Activated T-cell treated with anti-CD3 and anti-CD28 coated beads for 4 hours (primary cell): Measurements from ENCODE around the gene TRIM75.
"Not testable (repeated sequence)": the region's sequence is repeated elsewhere in the genome, so short reads cannot be mapped to it uniquely, and the experiment has no call there.

Experiments
- DNase-seq: peaks from one replicate; pipeline ENCODE4 v3.0.0-alpha.2; 2020

The TRIM75 gene

GRCh38 chr4:165079476-165079875 lies 25.8 kb downstream of the TRIM75 start:
- DNase-seq: no peak

- not testable (repeated sequence) for DNase-seq
Observed at GRCh38 chr4:165084787-165085186, 31.1 kb downstream of the TRIM75 start.

- no peak for DNase-seq
Observed at GRCh38 chr4:165085946-165086345, 32.3 kb downstream of the TRIM75 start.

- DNase-seq: no peak
Observed at GRCh38 chr4:165088366-165088765, 34.7 kb downstream of the TRIM75 start.

- DNase-seq: not testable (repeated sequence)
Observed at GRCh38 chr4:165092187-165092586, 38.5 kb downstream of the TRIM75 start.

- no peak for DNase-seq
Observed at GRCh38 chr4:165094873-165095272, 41.2 kb downstream of the TRIM75 start.

- DNase-seq: no peak
Observed at GRCh38 chr4:165095291-165095690, 41.6 kb downstream of the TRIM75 start.

- DNase-seq: no peak
Observed at GRCh38 chr4:165096776-165097175, 43.1 kb downstream of the TRIM75 start.

- DNase-seq: no peak
Observed at GRCh38 chr4:165101641-165102040, 48.0 kb downstream of the TRIM75 start.

- no peak for DNase-seq
Observed at GRCh38 chr4:165106518-165106917, 52.9 kb downstream of the TRIM75 start.
